Measurements from ENCODE around the gene RNASE4.

DNA sequence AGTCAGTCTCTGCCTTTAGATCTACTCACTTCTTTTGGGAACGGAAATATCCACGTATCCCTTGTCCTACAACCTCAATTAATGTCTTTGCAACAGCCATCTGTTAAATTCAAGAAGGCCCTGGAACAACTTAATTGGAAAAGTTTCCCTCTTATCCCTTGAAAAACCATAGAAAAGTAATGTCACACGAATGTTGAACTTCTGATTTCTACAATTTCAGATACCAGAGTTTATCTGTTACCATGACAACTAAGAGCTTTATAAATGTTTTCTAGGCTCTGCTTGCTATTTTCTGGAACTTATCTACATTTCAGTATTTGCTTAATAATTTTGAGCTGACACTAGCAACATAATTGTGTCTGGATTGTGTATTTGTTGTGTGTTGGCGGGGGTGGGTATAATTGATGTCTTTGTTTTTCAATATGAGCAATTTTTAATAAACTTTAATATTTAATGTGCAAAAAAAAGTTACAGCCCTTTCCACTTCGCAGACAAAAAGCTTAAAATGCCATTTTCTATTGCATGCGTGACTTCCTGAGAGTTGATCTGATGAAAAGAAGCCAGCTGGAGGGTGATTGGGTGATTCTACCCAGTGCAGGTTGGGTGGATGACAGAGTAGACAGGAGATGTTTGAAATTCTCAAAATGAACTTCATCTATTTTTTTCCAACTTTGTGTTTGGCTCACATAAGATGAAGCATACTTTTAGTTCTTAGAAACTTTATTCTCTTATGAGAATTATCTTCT, 49.5 kb downstream of the RNASE4 start:
- TF ChIP-seq POLR2A (IDR thresholded peaks at IDR 0.05), result no peak
- TF ChIP-seq, protein P1, sequence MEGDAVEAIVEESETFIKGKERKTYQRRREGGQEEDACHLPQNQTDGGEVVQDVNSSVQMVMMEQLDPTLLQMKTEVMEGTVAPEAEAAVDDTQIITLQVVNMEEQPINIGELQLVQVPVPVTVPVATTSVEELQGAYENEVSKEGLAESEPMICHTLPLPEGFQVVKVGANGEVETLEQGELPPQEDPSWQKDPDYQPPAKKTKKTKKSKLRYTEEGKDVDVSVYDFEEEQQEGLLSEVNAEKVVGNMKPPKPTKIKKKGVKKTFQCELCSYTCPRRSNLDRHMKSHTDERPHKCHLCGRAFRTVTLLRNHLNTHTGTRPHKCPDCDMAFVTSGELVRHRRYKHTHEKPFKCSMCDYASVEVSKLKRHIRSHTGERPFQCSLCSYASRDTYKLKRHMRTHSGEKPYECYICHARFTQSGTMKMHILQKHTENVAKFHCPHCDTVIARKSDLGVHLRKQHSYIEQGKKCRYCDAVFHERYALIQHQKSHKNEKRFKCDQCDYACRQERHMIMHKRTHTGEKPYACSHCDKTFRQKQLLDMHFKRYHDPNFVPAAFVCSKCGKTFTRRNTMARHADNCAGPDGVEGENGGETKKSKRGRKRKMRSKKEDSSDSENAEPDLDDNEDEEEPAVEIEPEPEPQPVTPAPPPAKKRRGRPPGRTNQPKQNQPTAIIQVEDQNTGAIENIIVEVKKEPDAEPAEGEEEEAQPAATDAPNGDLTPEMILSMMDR (IDR thresholded peaks at IDR 0.05), result no peak
- no peak for TF ChIP-seq EP300 (IDR thresholded peaks at IDR 0.05)
- TF ChIP-seq POLR2AphosphoS5 (IDR thresholded peaks at IDR 0.05), result no peak

All from sigmoid colon (tissue), 4 donors.